HL-60 (cell line): ENCODE data around the gene SREBF1.

Experiments
- DNase-seq, 2 experiments: peaks; one replicate each; pipeline ENCODE4 v3.0.0-alpha.2; 2010 to 2020; ENCODE audit warnings: low read depth in 1 of 2, low spot score in 1 of 2
- H3K27ac ChIP-seq: fragments of 250-450 bp; sonication (Bioruptor Pico); replicated peaks from 2 replicates; pipeline ENCODE4 v1.5.1; 2020; ENCODE audit warnings: mild to moderate bottlenecking, moderate library complexity
- H3K27me3 ChIP-seq: fragments of 250-450 bp; sonication (Bioruptor Pico); 2 replicates; pipeline ENCODE4 v1.5.1; 2021; ENCODE audit warnings: mild to moderate bottlenecking, moderate library complexity; ENCODE audit not compliant: insufficient read depth, poor library complexity, severe bottlenecking
- H3K4me3 ChIP-seq: replicated peaks from 2 replicates; pipeline ENCODE4 v1.5.1; 2011; ENCODE audit warnings: mild to moderate bottlenecking, control low read depth, low read length; ENCODE audit not compliant: insufficient read depth
- GABPA ChIP-seq: IDR thresholded peaks from 2 replicates; pipeline ENCODE4 v1.6.1; 2012; ENCODE audit warnings: low read depth
- POLR2AphosphoS5 ChIP-seq: IDR thresholded peaks from 2 replicates; pipeline ENCODE4 v1.6.1; 2012; ENCODE audit warnings: low read depth
- SPI1 ChIP-seq: IDR thresholded peaks from 2 replicates; pipeline ENCODE4 v1.6.1; 2012; ENCODE audit warnings: low read depth, mild to moderate bottlenecking, borderline replicate concordance
- TF ChIP-seq, protein P1 (sequence below): IDR thresholded peaks from 2 replicates; pipeline ENCODE4 v1.6.1; 2012; ENCODE audit warnings: low read depth; ENCODE audit not compliant: insufficient replicate concordance
- TF ChIP-seq, protein P2 (sequence below): IDR thresholded peaks from one replicate; pipeline ENCODE4 v1.5.1; 2011; ENCODE audit warnings: low read length, control low read depth, inconsistent platforms; ENCODE audit not compliant: insufficient read depth

SREBF1 gene

DNA sequence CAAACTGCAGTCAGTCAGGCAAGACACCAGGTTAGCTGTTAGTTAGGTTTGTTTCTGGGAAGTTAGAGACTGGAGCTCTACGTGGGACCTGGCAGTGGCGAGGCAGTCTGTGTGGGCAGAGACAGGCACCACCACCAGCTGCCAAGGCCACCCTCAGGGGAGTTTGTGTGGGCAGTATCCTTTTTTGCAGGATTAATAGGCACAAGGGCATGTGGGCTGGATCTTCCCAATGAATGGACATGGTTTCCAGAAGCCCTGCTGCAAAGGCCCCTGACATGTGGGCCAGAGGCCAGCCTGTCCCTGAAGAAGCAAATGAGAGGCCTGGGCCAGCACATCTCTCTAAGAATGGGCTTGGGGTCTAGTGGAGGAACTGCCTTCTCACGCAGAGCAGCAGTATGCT lies 19.2 kb upstream of the SREBF1 start:
- DNase-seq = no peak
- H3K27ac ChIP-seq = no peak overlapping the region
- no peaks in the 10 kb centered on the region for H3K27me3 ChIP-seq
- TF ChIP-seq GABPA (no peak), SPI1 (no peak), POLR2AphosphoS5 (no peak)
- TF ChIP-seq, protein P1, sequence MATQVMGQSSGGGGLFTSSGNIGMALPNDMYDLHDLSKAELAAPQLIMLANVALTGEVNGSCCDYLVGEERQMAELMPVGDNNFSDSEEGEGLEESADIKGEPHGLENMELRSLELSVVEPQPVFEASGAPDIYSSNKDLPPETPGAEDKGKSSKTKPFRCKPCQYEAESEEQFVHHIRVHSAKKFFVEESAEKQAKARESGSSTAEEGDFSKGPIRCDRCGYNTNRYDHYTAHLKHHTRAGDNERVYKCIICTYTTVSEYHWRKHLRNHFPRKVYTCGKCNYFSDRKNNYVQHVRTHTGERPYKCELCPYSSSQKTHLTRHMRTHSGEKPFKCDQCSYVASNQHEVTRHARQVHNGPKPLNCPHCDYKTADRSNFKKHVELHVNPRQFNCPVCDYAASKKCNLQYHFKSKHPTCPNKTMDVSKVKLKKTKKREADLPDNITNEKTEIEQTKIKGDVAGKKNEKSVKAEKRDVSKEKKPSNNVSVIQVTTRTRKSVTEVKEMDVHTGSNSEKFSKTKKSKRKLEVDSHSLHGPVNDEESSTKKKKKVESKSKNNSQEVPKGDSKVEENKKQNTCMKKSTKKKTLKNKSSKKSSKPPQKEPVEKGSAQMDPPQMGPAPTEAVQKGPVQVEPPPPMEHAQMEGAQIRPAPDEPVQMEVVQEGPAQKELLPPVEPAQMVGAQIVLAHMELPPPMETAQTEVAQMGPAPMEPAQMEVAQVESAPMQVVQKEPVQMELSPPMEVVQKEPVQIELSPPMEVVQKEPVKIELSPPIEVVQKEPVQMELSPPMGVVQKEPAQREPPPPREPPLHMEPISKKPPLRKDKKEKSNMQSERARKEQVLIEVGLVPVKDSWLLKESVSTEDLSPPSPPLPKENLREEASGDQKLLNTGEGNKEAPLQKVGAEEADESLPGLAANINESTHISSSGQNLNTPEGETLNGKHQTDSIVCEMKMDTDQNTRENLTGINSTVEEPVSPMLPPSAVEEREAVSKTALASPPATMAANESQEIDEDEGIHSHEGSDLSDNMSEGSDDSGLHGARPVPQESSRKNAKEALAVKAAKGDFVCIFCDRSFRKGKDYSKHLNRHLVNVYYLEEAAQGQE = no peak
- TF ChIP-seq, protein P2, sequence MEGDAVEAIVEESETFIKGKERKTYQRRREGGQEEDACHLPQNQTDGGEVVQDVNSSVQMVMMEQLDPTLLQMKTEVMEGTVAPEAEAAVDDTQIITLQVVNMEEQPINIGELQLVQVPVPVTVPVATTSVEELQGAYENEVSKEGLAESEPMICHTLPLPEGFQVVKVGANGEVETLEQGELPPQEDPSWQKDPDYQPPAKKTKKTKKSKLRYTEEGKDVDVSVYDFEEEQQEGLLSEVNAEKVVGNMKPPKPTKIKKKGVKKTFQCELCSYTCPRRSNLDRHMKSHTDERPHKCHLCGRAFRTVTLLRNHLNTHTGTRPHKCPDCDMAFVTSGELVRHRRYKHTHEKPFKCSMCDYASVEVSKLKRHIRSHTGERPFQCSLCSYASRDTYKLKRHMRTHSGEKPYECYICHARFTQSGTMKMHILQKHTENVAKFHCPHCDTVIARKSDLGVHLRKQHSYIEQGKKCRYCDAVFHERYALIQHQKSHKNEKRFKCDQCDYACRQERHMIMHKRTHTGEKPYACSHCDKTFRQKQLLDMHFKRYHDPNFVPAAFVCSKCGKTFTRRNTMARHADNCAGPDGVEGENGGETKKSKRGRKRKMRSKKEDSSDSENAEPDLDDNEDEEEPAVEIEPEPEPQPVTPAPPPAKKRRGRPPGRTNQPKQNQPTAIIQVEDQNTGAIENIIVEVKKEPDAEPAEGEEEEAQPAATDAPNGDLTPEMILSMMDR = no peak
- H3K4me3 ChIP-seq = no peak overlapping the region

DNA sequence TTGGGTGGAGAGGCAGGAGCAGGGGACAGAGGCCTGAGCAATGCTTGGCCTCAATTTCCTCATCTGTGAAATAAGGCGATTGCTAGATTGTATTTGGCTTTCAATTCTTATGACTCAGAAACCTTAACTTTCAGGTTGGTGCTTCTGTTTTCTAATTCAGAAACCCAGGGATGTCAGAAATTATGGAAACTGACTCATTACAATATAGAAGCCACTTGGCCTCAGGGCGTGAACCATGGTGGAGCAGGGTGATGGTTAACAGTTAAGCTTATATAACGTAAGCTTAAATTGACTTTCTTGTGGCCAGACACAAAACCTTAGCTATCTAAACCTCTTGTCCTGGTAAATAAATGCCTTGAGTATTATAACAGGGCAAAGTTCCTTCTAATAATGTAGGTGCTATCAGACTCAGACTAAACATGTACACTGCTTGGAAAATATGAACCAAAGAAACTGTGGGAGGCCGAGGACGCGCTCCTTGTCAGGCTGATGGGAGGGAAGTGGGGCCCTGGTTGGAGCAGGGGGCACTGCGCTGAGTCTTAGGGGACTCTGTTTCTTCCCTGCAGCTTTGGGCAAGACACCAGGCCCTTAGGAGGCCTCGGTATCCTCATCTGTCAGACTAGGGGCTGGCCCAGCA lies 17.1 kb upstream of the SREBF1 start:
- Histone ChIP-seq H3K27me3 (no peaks in the 10 kb centered on the region), H3K4me3 (no peak overlapping the region), H3K27ac (no peak overlapping the region)
- TF ChIP-seq, protein P2 = no peak
- TF ChIP-seq, protein P1 = no peak
- TF ChIP-seq POLR2AphosphoS5 (no peak), SPI1 (no peak), GABPA (no peak)
- DNase-seq = no peak

DNA sequence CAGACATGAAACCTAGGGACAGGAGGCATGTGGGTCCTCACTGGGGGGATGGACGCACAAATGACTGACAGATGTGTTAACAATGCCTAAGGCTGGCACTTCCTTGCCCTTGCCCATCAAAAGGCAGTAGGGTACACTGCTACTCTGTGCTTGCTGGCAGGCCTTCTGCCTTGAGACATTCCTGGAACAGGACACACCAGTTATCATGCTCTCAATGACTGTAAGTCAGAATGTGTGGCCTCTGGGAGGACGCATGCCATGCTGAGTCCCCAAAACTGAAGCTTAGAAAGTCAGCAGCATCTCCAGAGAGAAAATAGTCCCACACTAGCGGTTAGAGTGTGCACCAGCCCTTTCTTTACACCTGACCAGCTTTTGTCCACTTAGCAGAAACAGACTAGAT lies 16.1 kb upstream of the SREBF1 start:
- no peak overlapping the region for H3K4me3 ChIP-seq
- H3K27ac ChIP-seq = no peak overlapping the region
- TF ChIP-seq, protein P1 = no peak
- TF ChIP-seq POLR2AphosphoS5 = no peak
- TF ChIP-seq, protein P2 = no peak
- no peak for TF ChIP-seq GABPA
- no peak for TF ChIP-seq SPI1
- no peak for DNase-seq
- no peaks in the 10 kb centered on the region for H3K27me3 ChIP-seq
